HepG2 (cell line): ENCODE measurements around the gene PCSK6. TPM values are rescaled to one million over a fixed set of nuclear protein-coding genes. Genes with fewer than 3 reads are reported as not detected.

Experiments
- ERF ChIP-seq: IDR thresholded peaks from 2 replicates; pipeline ENCODE4 v1.6.1; 2018; ENCODE audit warnings: missing biosample characterization, missing genetic modification reagents
- FOXA1 ChIP-seq, 2 experiments: fragments of 450-650 bp in 1 of 2; sonication (generic) in 1 of 2; formaldehyde crosslinking in 1 of 2; IDR thresholded peaks; 2 replicates each; pipeline versions ENCODE4 v1.4.0 to v1.6.1; 2016 to 2020; ENCODE audit warnings: missing genetic modification reagents in 1 of 2
- FOXA3 ChIP-seq: IDR thresholded peaks from 2 replicates; pipeline ENCODE4 v1.6.1; 2016; ENCODE audit warnings: missing genetic modification reagents, missing compliant biosample characterization
- HES4 ChIP-seq: sonication (generic); formaldehyde crosslinking; IDR thresholded peaks from 2 replicates; pipeline ENCODE4 v1.9.0; 2021; ENCODE audit warnings: mild to moderate bottlenecking, missing genetic modification reagents, borderline replicate concordance
- ISX ChIP-seq: sonication (generic); formaldehyde crosslinking; conservative IDR thresholded peaks from 2 replicates; pipeline ENCODE4 v1.5.0; 2020; ENCODE audit warnings: missing genetic modification reagents
- MED13 ChIP-seq: sonication (generic); formaldehyde crosslinking; IDR thresholded peaks from 2 replicates; pipeline ENCODE4 v1.5.0; 2020; ENCODE audit warnings: missing genetic modification reagents
- NFIC ChIP-seq: IDR thresholded peaks from 2 replicates; pipeline ENCODE4 v1.6.1; 2012; ENCODE audit warnings: mild to moderate bottlenecking, low read length, inconsistent platforms
- PRMT3 ChIP-seq: sonication (generic); formaldehyde crosslinking; IDR thresholded peaks from 2 replicates; pipeline ENCODE4 v1.8.1; 2022; ENCODE audit warnings: low read depth, mild to moderate bottlenecking, moderate library complexity, missing genetic modification reagents, borderline replicate concordance
- RCOR2 ChIP-seq: IDR thresholded peaks from 2 replicates; pipeline ENCODE4 v1.6.1; 2016; ENCODE audit warnings: missing biosample characterization, missing genetic modification reagents
- ZFP36 ChIP-seq: fragments of 150-350 bp; IDR thresholded peaks from 2 replicates; pipeline ENCODE4 v1.6.1; 2018; ENCODE audit warnings: borderline replicate concordance, low read length, low read depth; ENCODE audit not compliant: partially characterized antibody
- ZNF326 ChIP-seq: sonication (generic); formaldehyde crosslinking; IDR thresholded peaks from 2 replicates; pipeline ENCODE4 v1.4.0; 2020; ENCODE audit warnings: missing genetic modification reagents, borderline replicate concordance
- ZNF335 ChIP-seq: sonication (generic); formaldehyde crosslinking; IDR thresholded peaks from 2 replicates; pipeline ENCODE4 v1.4.0; 2020; ENCODE audit warnings: missing genetic modification reagents
- ZNF33A ChIP-seq: sonication (generic); formaldehyde crosslinking; IDR thresholded peaks from 2 replicates; pipeline ENCODE4 v1.5.1; 2020; ENCODE audit warnings: missing genetic modification reagents, mild to moderate bottlenecking, moderate library complexity, borderline replicate concordance
- ZNF362 ChIP-seq: sonication (generic); formaldehyde crosslinking; IDR thresholded peaks from 2 replicates; pipeline ENCODE4 v1.4.0; 2020; ENCODE audit warnings: missing genetic modification reagents, mild to moderate bottlenecking, borderline replicate concordance
- ZNF430 ChIP-seq: sonication (generic); formaldehyde crosslinking; IDR thresholded peaks from 2 replicates; pipeline ENCODE4 v1.9.0; 2021; ENCODE audit warnings: mild to moderate bottlenecking, missing genetic modification reagents
- ZNF569 ChIP-seq: sonication (generic); formaldehyde crosslinking; IDR thresholded peaks from 2 replicates; pipeline ENCODE4 v1.5.0; 2020; ENCODE audit warnings: mild to moderate bottlenecking, missing genetic modification reagents, moderate library complexity, borderline replicate concordance
- ZNF788 ChIP-seq: sonication (generic); formaldehyde crosslinking; IDR thresholded peaks from 2 replicates; pipeline ENCODE4 v1.5.0; 2020; ENCODE audit warnings: mild to moderate bottlenecking, missing genetic modification reagents, borderline replicate concordance
- polyA plus RNA-seq, 8 experiments: library from polyadenylated mRNA; depleted of rRNA in 3 of 8; stranded (reverse) in 7 of 8; unstranded in 1 of 8; fragments of >200 nt; fragmentation: Illumina TruSeq in 4 of 8; extraction: Trizol in 4 of 8; gene quantifications; 2 replicates each; pipeline versions ENCODE4 v1.2.1 to v1.2.3, GENCODE V29; 2011 to 2016; ENCODE audit warnings: low read depth in 4 of 8, missing spikeins in 1 of 8, mixed read lengths in 1 of 8; ENCODE audit not compliant: insufficient read depth in 1 of 8
- total RNA-seq, 5 experiments: library from RNA; depleted of rRNA; stranded (reverse); fragments of >200 nt; fragmentation: Illumina TruSeq; extraction: Trizol; gene quantifications; 2 replicates each; pipeline ENCODE4 v1.2.3, GENCODE V29; 2016; ENCODE audit warnings: low read depth in 1 of 5
- TF ChIP-seq, protein P1 (sequence below), 2 experiments: fragments of 450-650 bp in 1 of 2; sonication (generic) in 1 of 2; formaldehyde crosslinking in 1 of 2; IDR thresholded peaks; 2 replicates each; pipeline versions ENCODE4 v1.6.1 to v1.8.0; 2016 to 2022; ENCODE audit warnings: antibody characterized with exemption in 1 of 2, mild to moderate bottlenecking in 1 of 2, missing genetic modification reagents in 1 of 2
- TF ChIP-seq, protein P2 (sequence below): sonication (generic); formaldehyde crosslinking; IDR thresholded peaks from 2 replicates; pipeline ENCODE4 v1.4.0; 2020; ENCODE audit warnings: mild to moderate bottlenecking, low read depth, missing genetic modification reagents

PCSK6 gene
- total and polyA plus RNA-seq, 2 of the 13 experiments (the other 11 are each of a cell fraction or from before 2014, with no cell fraction given), result 56.5 to 155 TPM

- TF ChIP-seq, protein P1, sequence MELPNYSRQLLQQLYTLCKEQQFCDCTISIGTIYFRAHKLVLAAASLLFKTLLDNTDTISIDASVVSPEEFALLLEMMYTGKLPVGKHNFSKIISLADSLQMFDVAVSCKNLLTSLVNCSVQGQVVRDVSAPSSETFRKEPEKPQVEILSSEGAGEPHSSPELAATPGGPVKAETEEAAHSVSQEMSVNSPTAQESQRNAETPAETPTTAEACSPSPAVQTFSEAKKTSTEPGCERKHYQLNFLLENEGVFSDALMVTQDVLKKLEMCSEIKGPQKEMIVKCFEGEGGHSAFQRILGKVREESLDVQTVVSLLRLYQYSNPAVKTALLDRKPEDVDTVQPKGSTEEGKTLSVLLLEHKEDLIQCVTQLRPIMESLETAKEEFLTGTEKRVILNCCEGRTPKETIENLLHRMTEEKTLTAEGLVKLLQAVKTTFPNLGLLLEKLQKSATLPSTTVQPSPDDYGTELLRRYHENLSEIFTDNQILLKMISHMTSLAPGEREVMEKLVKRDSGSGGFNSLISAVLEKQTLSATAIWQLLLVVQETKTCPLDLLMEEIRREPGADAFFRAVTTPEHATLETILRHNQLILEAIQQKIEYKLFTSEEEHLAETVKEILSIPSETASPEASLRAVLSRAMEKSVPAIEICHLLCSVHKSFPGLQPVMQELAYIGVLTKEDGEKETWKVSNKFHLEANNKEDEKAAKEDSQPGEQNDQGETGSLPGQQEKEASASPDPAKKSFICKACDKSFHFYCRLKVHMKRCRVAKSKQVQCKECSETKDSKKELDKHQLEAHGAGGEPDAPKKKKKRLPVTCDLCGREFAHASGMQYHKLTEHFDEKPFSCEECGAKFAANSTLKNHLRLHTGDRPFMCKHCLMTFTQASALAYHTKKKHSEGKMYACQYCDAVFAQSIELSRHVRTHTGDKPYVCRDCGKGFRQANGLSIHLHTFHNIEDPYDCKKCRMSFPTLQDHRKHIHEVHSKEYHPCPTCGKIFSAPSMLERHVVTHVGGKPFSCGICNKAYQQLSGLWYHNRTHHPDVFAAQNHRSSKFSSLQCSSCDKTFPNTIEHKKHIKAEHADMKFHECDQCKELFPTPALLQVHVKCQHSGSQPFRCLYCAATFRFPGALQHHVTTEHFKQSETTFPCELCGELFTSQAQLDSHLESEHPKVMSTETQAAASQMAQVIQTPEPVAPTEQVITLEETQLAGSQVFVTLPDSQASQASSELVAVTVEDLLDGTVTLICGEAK (IDR thresholded peaks at IDR 0.05), result no peak
- TF ChIP-seq, protein P1 (CRISPR knock-in tag; IDR thresholded peaks at IDR 0.05), result no peak
- TF ChIP-seq ZNF430 (CRISPR knock-in tag), result no peak
- TF ChIP-seq ZNF569 (CRISPR knock-in tag), result no peak
- TF ChIP-seq FOXA3 (CRISPR knock-in tag), result peak; percentile 42
- no peak for TF ChIP-seq PRMT3
- no peak for TF ChIP-seq FOXA1 (IDR thresholded peaks at IDR 0.05)
- no peak for TF ChIP-seq FOXA1 (CRISPR knock-in tag; IDR thresholded peaks at IDR 0.05)
- TF ChIP-seq ISX, result no peak
- TF ChIP-seq ZFP36, result no peak
- TF ChIP-seq ZNF326, result no peak
- TF ChIP-seq, protein P2, sequence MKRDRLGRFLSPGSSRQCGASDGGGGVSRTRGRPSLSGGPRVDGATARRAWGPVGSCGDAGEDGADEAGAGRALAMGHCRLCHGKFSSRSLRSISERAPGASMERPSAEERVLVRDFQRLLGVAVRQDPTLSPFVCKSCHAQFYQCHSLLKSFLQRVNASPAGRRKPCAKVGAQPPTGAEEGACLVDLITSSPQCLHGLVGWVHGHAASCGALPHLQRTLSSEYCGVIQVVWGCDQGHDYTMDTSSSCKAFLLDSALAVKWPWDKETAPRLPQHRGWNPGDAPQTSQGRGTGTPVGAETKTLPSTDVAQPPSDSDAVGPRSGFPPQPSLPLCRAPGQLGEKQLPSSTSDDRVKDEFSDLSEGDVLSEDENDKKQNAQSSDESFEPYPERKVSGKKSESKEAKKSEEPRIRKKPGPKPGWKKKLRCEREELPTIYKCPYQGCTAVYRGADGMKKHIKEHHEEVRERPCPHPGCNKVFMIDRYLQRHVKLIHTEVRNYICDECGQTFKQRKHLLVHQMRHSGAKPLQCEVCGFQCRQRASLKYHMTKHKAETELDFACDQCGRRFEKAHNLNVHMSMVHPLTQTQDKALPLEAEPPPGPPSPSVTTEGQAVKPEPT (CRISPR knock-in tag), result no peak
- no peak for TF ChIP-seq RCOR2 (CRISPR knock-in tag)
- no peak for TF ChIP-seq ZNF362 (CRISPR knock-in tag)
- TF ChIP-seq ZNF335, result no peak
- no peak for TF ChIP-seq ERF
- no peak for TF ChIP-seq ZNF33A (CRISPR knock-in tag)
- TF ChIP-seq HES4, result no peak
- TF ChIP-seq ZNF788 (CRISPR knock-in tag), result no peak; the same call in 1 of the 2 replicates
- TF ChIP-seq MED13, result no peak
- TF ChIP-seq NFIC, result no peak
These were observed 36.9 kb downstream of the PCSK6 start (continued) for GRCh38 chr15:101452572-101452971.
